Left lobe of liver (tissue), 2 donors: ENCODE results near the gene PEAR1. TPM values are rescaled to one million over a fixed set of nuclear protein-coding genes. Genes with fewer than 3 reads are reported as not detected.
A peak's percentile ranks its signal among the peaks of the same experiment; 100 is the strongest.

Source experiments
- ATAC-seq: fragments of 200-7000 bp; cut with Tn5 transposase; one replicate; pipeline ENCODE4 v1.9.1; 2020; ENCODE audit warnings: mild to moderate bottlenecking, moderate library complexity
- DNase-seq: peaks from one replicate; pipeline ENCODE4 v3.0.0-alpha.2; 2020; ENCODE audit warnings: low spot score
- total RNA-seq: library from RNA; stranded (reverse); gene quantifications from one replicate; pipeline ENCODE4 v1.2.1, GENCODE V29; 2021
- donor health status: DM: no; HTN: no; CAD: no; lungs with moderate emphysema.
- donor health status: DM: no; HTN: yes; CAD: no.

PEAR1 gene
- total RNA-seq, 1 donor from 2014 or later = 4.5 TPM

DNA sequence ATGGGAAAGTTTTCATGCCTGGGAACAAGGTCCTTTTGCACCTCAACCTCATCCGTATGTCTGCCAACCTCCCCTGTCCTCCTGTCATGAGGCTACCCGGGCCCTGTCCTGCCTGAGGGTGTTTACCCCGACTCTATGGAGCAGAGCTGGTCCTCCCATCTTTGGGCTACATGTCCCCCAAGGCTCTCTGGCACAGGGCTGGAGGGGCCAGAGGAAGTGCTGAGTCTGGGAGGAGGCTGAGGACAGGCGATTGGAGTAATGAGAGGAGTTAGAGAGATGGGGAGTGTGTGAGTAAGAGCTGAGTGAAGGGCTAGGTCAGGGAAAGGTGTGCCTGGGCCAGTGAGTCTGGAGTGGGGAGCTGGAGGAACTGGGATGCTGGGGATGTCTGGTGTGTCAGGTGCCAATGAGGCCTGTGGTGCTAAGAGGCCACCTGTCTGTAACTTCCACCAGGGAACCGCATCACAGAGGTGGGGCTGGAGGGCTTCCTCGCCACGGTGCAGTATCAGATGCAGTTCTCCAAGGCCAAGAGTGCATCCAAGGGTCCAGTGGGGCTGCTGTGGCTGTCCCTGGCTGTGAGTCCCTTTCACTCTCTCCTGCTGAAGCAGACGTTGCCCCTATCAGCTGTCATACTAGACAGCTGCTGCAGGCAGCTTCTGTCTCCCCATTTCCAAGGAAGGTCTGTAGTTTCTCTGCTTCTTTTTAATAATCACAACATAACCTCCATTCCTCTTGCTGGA lies 38.6 kb downstream of the PEAR1 start:
- ATAC-seq (peak; percentile 6), DNase-seq (no peak)

- no peak for DNase-seq
Observed at GRCh38 chr1:156933136-156933535, 39.6 kb downstream of the PEAR1 start.

GRCh38 chr1:156935505-156936128 lies 42.1 kb downstream of the PEAR1 start:
- no peak for DNase-seq
- no peak for ATAC-seq

More at GRCh38 chr1:156933136-156933535, 39.6 kb downstream of the PEAR1 start:
- no peak for ATAC-seq

DNA sequence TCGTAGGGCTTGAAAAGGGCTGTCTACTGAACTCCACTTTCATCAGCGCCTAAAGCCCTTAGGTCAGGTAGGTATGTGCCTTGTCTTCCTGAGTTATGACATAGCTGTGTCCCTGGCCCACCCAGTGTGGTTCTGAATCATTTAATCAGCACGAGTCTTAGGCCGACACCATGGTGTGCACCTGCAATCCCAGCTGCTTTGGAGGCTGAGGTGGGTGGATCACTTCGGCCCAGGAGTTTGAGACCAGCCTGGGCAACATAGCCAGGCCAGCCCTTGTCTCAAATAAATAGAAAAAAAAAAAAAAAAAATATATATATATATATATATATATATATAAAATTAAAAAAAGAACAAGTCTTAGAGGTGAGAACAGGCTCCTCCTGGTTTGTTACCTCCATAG lies 42.7 kb downstream of the PEAR1 start:
- ATAC-seq (no peak), DNase-seq (no peak)

DNA sequence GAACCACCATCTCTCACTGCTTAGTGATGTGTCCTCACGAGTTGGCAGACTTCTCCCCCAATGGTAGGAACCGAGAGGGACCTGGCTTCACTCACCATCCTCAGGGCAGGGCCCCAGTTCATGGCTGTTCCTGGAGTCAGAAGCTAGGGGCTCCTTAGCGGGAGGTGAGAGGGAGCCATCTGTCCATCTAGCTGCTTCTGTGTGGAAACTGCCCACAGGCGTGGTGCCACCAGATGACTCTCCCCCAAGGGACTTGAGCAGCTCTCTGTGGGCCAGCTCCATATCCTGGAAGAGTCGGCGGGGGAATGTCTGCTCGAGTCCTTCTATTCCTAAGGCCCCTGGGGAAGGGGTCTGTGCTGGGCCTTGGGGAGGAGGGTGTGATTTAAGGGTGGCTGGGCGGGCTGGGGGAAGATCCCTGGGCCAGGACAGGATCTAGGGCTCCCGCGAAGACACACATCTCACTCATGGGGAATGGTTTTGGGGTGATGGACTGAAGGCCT lies 43.3 kb downstream of the PEAR1 start:
- ATAC-seq = no peak

DNA sequence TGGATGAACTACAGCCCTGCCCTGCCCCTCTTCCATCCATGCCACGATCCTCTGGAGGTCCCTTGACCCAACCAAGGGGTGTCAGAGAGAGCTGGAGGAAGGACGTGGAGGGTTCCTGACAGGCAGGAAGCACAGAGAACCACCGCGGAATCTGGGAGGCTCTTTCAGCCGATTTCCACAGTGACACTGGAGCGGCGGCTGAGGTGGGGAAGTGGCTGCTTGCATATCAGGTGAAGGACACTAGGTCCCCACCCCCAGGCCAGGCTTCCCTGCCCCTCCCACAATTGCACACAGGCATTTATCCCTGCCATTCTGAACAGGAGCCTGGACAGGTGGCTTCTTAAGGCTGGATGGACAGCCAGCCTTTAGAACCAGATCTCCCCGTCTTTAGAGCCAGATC lies 44.4 kb downstream of the PEAR1 start:
- ATAC-seq (no peak), DNase-seq (no peak)

More for the DNA sequence above, 43.3 kb downstream of the PEAR1 start:
- no peak for DNase-seq

- no peak for ATAC-seq
- DNase-seq = no peak
Observed at GRCh38 chr1:156938813-156939212, 45.3 kb downstream of the PEAR1 start.

DNA sequence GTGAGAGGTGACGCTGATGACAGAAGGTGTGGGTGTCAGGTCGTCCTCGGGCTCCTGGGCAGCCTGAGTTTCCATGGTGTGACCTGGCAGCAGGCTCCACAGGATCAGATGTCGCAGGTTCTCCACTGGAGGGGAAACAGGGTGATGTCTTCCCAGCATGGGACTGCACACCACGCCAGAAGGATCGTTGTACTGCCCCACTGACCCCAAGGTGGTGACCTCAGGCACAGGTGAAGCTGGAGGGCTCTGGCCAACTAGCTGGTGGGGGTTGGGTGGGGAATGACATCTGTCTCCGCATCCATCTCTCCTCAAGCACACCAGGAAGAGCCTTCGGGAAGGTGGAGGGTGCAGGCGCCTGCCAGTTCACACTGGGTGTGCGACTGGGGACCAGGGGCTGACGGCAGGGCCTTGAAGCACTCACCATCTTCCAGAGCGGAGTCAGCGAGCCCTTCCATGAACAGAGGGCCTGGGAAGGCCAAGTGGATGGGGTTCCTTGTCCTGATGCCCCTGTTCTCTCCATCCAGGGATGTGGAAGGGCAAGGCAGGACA lies 46.3 kb downstream of the PEAR1 start:
- DNase-seq = no peak

DNA sequence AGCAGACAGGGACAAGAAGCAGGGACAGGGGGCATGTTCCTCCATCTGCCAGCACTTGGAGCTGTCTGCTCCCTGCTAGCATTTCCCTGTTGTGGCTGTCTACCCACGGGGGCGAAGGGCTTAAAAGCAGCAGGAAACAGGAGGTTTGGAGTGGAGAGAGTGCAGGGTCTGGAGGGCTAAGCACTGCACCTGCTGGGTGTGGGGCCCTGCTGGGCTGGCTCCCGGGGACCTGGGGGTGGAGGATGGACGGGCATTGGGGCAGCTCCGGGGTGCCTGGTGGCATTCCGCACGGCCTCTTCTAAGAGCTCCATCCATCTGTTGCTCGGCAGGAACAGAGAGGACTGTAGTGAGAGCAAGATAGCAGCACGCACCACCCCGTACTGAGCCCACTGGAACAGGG lies 48.2 kb downstream of the PEAR1 start:
- DNase-seq = no peak
- no peak for ATAC-seq

More for the DNA sequence above, 46.3 kb downstream of the PEAR1 start:
- no peak for ATAC-seq

DNA sequence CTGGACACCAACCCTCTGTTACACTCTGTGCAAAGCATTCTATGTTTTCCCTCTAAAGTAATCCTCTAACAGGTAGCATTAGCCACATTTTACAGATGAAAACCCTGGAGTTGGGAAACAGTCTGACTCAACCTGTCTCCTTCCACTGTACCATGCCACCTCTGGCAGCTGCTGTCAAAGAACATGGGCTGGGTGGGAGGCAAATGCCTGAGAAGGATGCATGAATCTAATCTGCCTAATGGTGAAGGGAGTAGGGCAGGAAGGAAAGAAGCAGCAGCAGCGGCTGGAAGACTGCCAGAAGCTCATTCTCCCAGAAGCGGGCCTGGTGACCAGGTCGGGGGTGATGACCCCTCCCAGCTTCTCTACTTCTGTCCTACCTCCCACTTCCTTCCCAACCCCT lies 48.7 kb downstream of the PEAR1 start:
- DNase-seq (no peak), ATAC-seq (no peak)

DNA sequence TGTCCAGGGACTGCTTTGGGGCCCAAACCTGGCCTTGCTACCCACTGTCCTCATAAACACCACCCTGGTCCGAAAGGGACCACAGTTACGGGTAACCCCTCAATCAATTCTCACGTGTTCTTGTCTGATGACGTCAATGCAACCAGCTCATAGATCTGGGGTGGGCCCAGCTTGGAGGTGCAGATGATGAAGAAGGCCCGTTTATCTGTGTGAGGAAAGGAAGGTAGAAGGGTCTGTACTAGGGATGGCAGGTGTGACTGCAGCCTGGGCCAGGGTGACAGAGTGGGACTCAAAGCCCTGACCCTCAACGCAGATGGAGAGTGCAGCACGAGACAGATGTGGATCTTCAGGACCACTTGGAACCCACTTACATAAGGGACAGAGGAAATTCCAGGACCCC lies 49.1 kb downstream of the PEAR1 start:
- DNase-seq (no peak), ATAC-seq (no peak)

DNA sequence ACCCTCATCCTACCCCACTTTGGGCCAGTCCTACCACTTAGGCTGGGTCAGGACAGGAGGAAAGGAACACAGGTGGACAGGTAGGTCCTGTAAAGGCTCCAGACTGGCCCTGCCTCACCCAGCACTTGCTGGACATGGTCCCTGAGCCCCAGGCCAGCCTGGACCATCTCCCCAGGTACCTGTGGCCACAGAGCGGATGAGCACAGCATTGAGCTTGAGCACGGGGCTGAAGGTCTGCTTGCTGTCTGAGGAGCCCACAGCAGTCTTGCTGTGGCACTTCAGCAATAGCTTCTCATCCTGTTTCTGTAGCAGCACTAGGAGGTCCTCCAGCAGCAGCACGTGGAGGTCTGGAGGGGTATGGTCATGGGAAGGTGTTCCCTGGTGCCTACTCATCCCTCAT lies 50.2 kb downstream of the PEAR1 start:
- ATAC-seq (no peak), DNase-seq (no peak)

DNA sequence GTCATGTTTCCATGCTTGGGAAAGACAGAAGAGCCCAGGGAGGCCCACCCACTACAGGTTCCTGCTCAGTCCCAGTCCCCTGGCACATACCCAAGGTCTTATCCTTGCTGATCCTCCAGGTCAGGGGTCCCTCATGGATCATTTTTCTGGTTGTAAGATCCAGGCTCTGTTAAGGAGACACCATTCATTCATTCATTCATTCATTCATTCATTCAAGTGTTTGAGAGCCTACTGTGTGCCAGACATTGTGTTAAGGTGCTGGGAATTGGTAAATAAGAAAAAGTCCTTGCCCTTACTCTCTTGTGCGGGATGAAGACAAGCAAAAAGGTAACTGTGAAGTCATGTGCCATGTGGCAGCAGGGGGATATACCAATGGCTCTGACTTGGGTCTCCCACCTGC lies 50.8 kb downstream of the PEAR1 start:
- DNase-seq (no peak), ATAC-seq (no peak)

DNA sequence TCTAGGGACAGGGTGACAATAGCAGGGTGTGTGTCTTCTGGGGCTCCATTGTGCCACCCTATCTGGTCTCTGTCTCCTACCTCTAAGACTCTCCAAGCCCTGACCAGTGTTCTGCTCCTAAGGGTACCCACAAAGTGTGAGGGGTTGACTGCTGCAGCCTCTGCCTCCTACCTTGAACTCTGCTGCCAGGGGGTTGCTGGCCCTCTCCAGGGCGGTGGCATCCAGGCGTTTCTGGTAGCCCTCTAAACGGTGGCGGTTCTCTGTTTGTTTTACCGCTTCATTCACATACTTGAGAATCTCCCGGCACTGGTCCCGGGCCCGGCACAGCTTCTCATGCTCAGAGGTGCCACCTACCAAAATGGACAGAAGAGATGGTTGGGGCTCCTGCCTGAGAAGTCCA lies 51.3 kb downstream of the PEAR1 start:
- DNase-seq (no peak), ATAC-seq (no peak)

GRCh38 chr1:156945881-156946661 lies 52.6 kb downstream of the PEAR1 start:
- DNase-seq (no peak), ATAC-seq (no peak)

GRCh38 chr1:156947127-156947526 lies 53.6 kb downstream of the PEAR1 start:
- DNase-seq = no peak
- no peak for ATAC-seq

- DNase-seq (no peak), ATAC-seq (no peak)
Observed at GRCh38 chr1:156947818-156948525, 54.5 kb downstream of the PEAR1 start.

DNA sequence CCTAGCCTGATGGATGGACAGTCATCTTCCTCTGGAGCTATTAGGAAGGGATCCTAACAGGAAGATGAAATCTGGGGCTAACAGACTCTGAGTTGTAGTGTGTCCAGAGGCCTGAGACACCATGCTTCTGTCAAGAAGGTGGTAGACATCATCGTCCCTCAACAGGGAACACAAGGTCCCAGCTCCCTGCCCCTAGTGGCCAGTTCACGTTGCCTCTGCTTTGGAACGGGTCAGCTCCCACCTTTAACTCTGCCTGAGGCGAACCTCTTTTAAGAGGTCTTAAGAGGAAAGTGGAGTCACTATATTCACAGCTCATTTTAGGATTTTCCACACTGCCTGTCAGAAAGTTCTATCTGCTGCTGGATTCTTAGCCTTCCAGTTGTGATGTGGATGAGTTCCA lies 55.2 kb downstream of the PEAR1 start:
- ATAC-seq (no peak), DNase-seq (no peak)

GRCh38 chr1:156949127-156949526 lies 55.6 kb downstream of the PEAR1 start:
- ATAC-seq = no peak
- no peak for DNase-seq

DNA sequence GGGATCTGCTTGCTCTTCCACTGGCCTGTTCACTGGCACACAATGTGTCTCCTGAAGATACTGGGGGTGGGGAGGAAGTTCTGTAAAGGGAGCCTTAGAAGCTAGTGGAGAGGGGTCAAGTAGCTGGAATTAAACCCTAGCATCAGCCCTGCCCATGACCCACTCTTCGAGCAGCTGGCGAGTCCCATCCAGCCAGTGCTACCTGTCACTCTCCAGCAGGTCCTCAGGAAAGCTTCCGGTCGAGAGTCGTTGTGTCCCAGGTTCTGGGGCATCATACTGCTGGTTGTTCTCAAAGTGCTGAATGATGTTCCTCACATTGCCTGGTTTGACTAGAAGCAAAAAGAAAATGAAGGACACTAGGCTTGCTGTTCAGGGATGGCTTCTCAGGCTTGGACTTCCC lies 57.9 kb downstream of the PEAR1 start:
- peak; percentile 8 for DNase-seq
- no peak for ATAC-seq

- no peak for DNase-seq
- no peak for ATAC-seq
Observed at GRCh38 chr1:156953571-156953970, 60.1 kb downstream of the PEAR1 start.
